Type B pancreatic cell (in vitro differentiated cells): Measurements from ENCODE around the gene LCTL. TPM values are rescaled to one million over a fixed set of nuclear protein-coding genes. Genes with fewer than 3 reads are reported as not detected.
A peak's percentile ranks its signal among the peaks of the same experiment; 100 is the strongest.

Experiments
- DNase-seq: peaks from one replicate; pipeline ENCODE4 v3.0.0; 2021; ENCODE audit warnings: mixed read lengths; ENCODE audit not compliant: unreplicated experiment; ENCODE audit errors: extremely low spot score
- H3K27ac Mint-ChIP-seq: 2 replicates; pipeline ENCODE4 v1.8.0; 2021; ENCODE audit warnings: mild to moderate bottlenecking, mixed read lengths
- H3K27me3 Mint-ChIP-seq: 2 replicates; pipeline ENCODE4 v1.8.0; 2021; ENCODE audit warnings: mixed read lengths
- H3K36me3 Mint-ChIP-seq: 2 replicates; pipeline ENCODE4 v1.8.0; 2021; ENCODE audit warnings: mixed read lengths
- H3K4me1 Mint-ChIP-seq: one replicate; pipeline ENCODE4 v1.8.0; 2021; ENCODE audit warnings: mixed read lengths; ENCODE audit not compliant: unreplicated experiment
- H3K4me3 Mint-ChIP-seq: 2 replicates; pipeline ENCODE4 v1.8.0; 2021; ENCODE audit warnings: mild to moderate bottlenecking, mixed read lengths
- H3K9me3 Mint-ChIP-seq: 2 replicates; pipeline ENCODE4 v1.8.0; 2021; ENCODE audit warnings: mixed read lengths
- CTCF ChIP-seq: fragments of 200-600 bp; sonication (generic); conservative IDR thresholded peaks from 2 replicates; pipeline ENCODE4 v1.5.0; 2021; ENCODE audit warnings: antibody characterized with exemption, mild to moderate bottlenecking
- total RNA-seq: library from RNA; stranded (reverse); gene quantifications from 2 replicates; pipeline ENCODE4 v1.2.1, GENCODE V29; 2021; ENCODE audit warnings: low replicate concordance

LCTL gene
- total RNA-seq, 1 donor from 2014 or later, result 1.4 TPM

GRCh38 chr15:66569461-66570137 lies 3.8 kb upstream of the LCTL start:
- TF ChIP-seq CTCF, result no peak
- Mint-ChIP-seq H3K4me3 (no peak overlapping the region), H3K27ac (no peak overlapping the region), H3K9me3 (no peaks in the 10 kb centered on the region), H3K27me3 (no peaks in the 10 kb centered on the region), H3K4me1 (peaks cover 15% of the 10 kb centered on the region), H3K36me3 (no peaks in the 10 kb centered on the region)
- DNase-seq, result no peak

GRCh38 chr15:66567897-66568296 lies 2.1 kb upstream of the LCTL start:
- no peaks in the 10 kb centered on the region for H3K36me3 Mint-ChIP-seq
- TF ChIP-seq CTCF, result no peak
- DNase-seq, result no peak
- no peaks in the 10 kb centered on the region for H3K9me3 Mint-ChIP-seq
- no peaks in the 10 kb centered on the region for H3K27me3 Mint-ChIP-seq
- H3K4me3 Mint-ChIP-seq, result no peak overlapping the region
- peaks cover 15% of the 10 kb centered on the region for H3K4me1 Mint-ChIP-seq
- H3K27ac Mint-ChIP-seq, result no peak overlapping the region

- H3K27me3 Mint-ChIP-seq, result no peaks in the 10 kb centered on the region
Observed at GRCh38 chr15:66566963-66567531, 1.2 kb upstream of the LCTL start.

GRCh38 chr15:66565141-66565641 lies 607 bp downstream of the LCTL start:
- no peak for TF ChIP-seq CTCF
- no peak overlapping the region for H3K4me3 Mint-ChIP-seq
- H3K36me3 Mint-ChIP-seq, result no peaks in the 10 kb centered on the region
- H3K27ac Mint-ChIP-seq, result no peak overlapping the region
- peaks cover 18% of the 10 kb centered on the region for H3K4me1 Mint-ChIP-seq
- no peaks in the 10 kb centered on the region for H3K27me3 Mint-ChIP-seq
- no peak for DNase-seq
- H3K9me3 Mint-ChIP-seq, result no peaks in the 10 kb centered on the region

More at GRCh38 chr15:66566963-66567531, 1.2 kb upstream of the LCTL start:
- peak overlapping the region; percentile 13 for H3K4me3 Mint-ChIP-seq
- no peaks in the 10 kb centered on the region for H3K36me3 Mint-ChIP-seq
- peak; percentile 89 for TF ChIP-seq CTCF
- H3K27ac Mint-ChIP-seq, result no peak overlapping the region
- DNase-seq, result peak; percentile 76
- peaks cover 15% of the 10 kb centered on the region for H3K4me1 Mint-ChIP-seq
- no peaks in the 10 kb centered on the region for H3K9me3 Mint-ChIP-seq

- H3K4me3 Mint-ChIP-seq, result no peak overlapping the region
- DNase-seq, result no peak
- H3K4me1 Mint-ChIP-seq, result peaks cover 20% of the 10 kb centered on the region
- H3K27ac Mint-ChIP-seq, result no peak overlapping the region
- no peaks in the 10 kb centered on the region for H3K36me3 Mint-ChIP-seq
- H3K9me3 Mint-ChIP-seq, result no peaks in the 10 kb centered on the region
- no peak for TF ChIP-seq CTCF
- H3K27me3 Mint-ChIP-seq, result no peaks in the 10 kb centered on the region
Observed at GRCh38 chr15:66564136-66565041, 1.4 kb downstream of the LCTL start.
